ENCODE data around the gene ABLIM1.

The ABLIM1 gene

GRCh38 chr10:114613237-114613979, 44.7 kb downstream of the ABLIM1 start:
- no peak overlapping the region for H3K4me3 ChIP-seq (ENCODE audit: insufficient read depth, low read depth, low read length, poor library complexity, severe bottlenecking)
- H3K27me3 ChIP-seq (replicated peaks; ENCODE audit: control insufficient read depth, insufficient read depth, low read length, poor library complexity, severe bottlenecking) = no peaks in the 10 kb centered on the region
- H3K9me3 ChIP-seq (ENCODE audit: control insufficient read depth, low read length) = no peaks in the 10 kb centered on the region
- DNase-seq = no peak
- H3K36me3 ChIP-seq (ENCODE audit: control insufficient read depth, insufficient read depth, low read length) = no peaks in the 10 kb centered on the region
- no peak overlapping the region for H3K27ac ChIP-seq (ENCODE audit: insufficient read depth, low read length, poor library complexity, severe bottlenecking)
- no peaks in the 10 kb centered on the region for H3K4me1 ChIP-seq (ENCODE audit: control insufficient read depth, insufficient read depth, low read length, poor library complexity, severe bottlenecking)

- H3K27ac ChIP-seq (ENCODE audit: insufficient read depth, low read length, poor library complexity, severe bottlenecking) = no peak overlapping the region
- H3K4me3 ChIP-seq (ENCODE audit: insufficient read depth, low read depth, low read length, poor library complexity, severe bottlenecking) = no peak overlapping the region
- DNase-seq = no peak
- no peaks in the 10 kb centered on the region for H3K27me3 ChIP-seq (replicated peaks; ENCODE audit: control insufficient read depth, insufficient read depth, low read length, poor library complexity, severe bottlenecking)
- no peaks in the 10 kb centered on the region for H3K36me3 ChIP-seq (ENCODE audit: control insufficient read depth, insufficient read depth, low read length)
- no peaks in the 10 kb centered on the region for H3K4me1 ChIP-seq (ENCODE audit: control insufficient read depth, insufficient read depth, low read length, poor library complexity, severe bottlenecking)
- no peaks in the 10 kb centered on the region for H3K9me3 ChIP-seq (ENCODE audit: control insufficient read depth, low read length)
These were observed 46.5 kb downstream of the ABLIM1 start for GRCh38 chr10:114611617-114612016.

GRCh38 chr10:114609518-114610426, 48.3 kb downstream of the ABLIM1 start:
- Histone ChIP-seq H3K4me3 (ENCODE audit: insufficient read depth, low read depth, low read length, poor library complexity, severe bottlenecking) (no peak overlapping the region), H3K36me3 (ENCODE audit: control insufficient read depth, insufficient read depth, low read length) (no peaks in the 10 kb centered on the region), H3K9me3 (ENCODE audit: control insufficient read depth, low read length) (no peaks in the 10 kb centered on the region), H3K4me1 (ENCODE audit: control insufficient read depth, insufficient read depth, low read length, poor library complexity, severe bottlenecking) (no peaks in the 10 kb centered on the region), H3K27me3 (replicated peaks; ENCODE audit: control insufficient read depth, insufficient read depth, low read length, poor library complexity, severe bottlenecking) (no peaks in the 10 kb centered on the region), H3K27ac (ENCODE audit: insufficient read depth, low read length, poor library complexity, severe bottlenecking) (no peak overlapping the region)
- DNase-seq = no peak

GRCh38 chr10:114607358-114607998, 50.6 kb downstream of the ABLIM1 start:
- no peak for DNase-seq
- no peaks in the 10 kb centered on the region for H3K4me1 ChIP-seq (ENCODE audit: control insufficient read depth, insufficient read depth, low read length, poor library complexity, severe bottlenecking)
- H3K27ac ChIP-seq (ENCODE audit: insufficient read depth, low read length, poor library complexity, severe bottlenecking) = no peak overlapping the region
- no peaks in the 10 kb centered on the region for H3K9me3 ChIP-seq (ENCODE audit: control insufficient read depth, low read length)
- H3K27me3 ChIP-seq (replicated peaks; ENCODE audit: control insufficient read depth, insufficient read depth, low read length, poor library complexity, severe bottlenecking) = no peaks in the 10 kb centered on the region
- no peaks in the 10 kb centered on the region for H3K36me3 ChIP-seq (ENCODE audit: control insufficient read depth, insufficient read depth, low read length)
- H3K4me3 ChIP-seq (ENCODE audit: insufficient read depth, low read depth, low read length, poor library complexity, severe bottlenecking) = no peak overlapping the region

GRCh38 chr10:114605155-114605797, 52.8 kb downstream of the ABLIM1 start:
- H3K36me3 ChIP-seq (ENCODE audit: control insufficient read depth, insufficient read depth, low read length) = no peaks in the 10 kb centered on the region
- no peaks in the 10 kb centered on the region for H3K27me3 ChIP-seq (replicated peaks; ENCODE audit: control insufficient read depth, insufficient read depth, low read length, poor library complexity, severe bottlenecking)
- no peaks in the 10 kb centered on the region for H3K4me1 ChIP-seq (ENCODE audit: control insufficient read depth, insufficient read depth, low read length, poor library complexity, severe bottlenecking)
- H3K9me3 ChIP-seq (ENCODE audit: control insufficient read depth, low read length) = no peaks in the 10 kb centered on the region
- no peak overlapping the region for H3K27ac ChIP-seq (ENCODE audit: insufficient read depth, low read length, poor library complexity, severe bottlenecking)
- no peak for DNase-seq
- no peak overlapping the region for H3K4me3 ChIP-seq (ENCODE audit: insufficient read depth, low read depth, low read length, poor library complexity, severe bottlenecking)

- H3K4me3 ChIP-seq (ENCODE audit: insufficient read depth, low read depth, low read length, poor library complexity, severe bottlenecking) = no peak overlapping the region
- H3K36me3 ChIP-seq (ENCODE audit: control insufficient read depth, insufficient read depth, low read length) = no peaks in the 10 kb centered on the region
- no peak for DNase-seq
- no peaks in the 10 kb centered on the region for H3K27me3 ChIP-seq (replicated peaks; ENCODE audit: control insufficient read depth, insufficient read depth, low read length, poor library complexity, severe bottlenecking)
- no peak overlapping the region for H3K27ac ChIP-seq (ENCODE audit: insufficient read depth, low read length, poor library complexity, severe bottlenecking)
- no peaks in the 10 kb centered on the region for H3K4me1 ChIP-seq (ENCODE audit: control insufficient read depth, insufficient read depth, low read length, poor library complexity, severe bottlenecking)
- no peaks in the 10 kb centered on the region for H3K9me3 ChIP-seq (ENCODE audit: control insufficient read depth, low read length)
These were observed 53.5 kb downstream of the ABLIM1 start for GRCh38 chr10:114604357-114605130.

- Histone ChIP-seq H3K9me3 (ENCODE audit: control insufficient read depth, low read length) (no peaks in the 10 kb centered on the region), H3K36me3 (ENCODE audit: control insufficient read depth, insufficient read depth, low read length) (no peaks in the 10 kb centered on the region), H3K27me3 (replicated peaks; ENCODE audit: control insufficient read depth, insufficient read depth, low read length, poor library complexity, severe bottlenecking) (no peaks in the 10 kb centered on the region), H3K4me1 (ENCODE audit: control insufficient read depth, insufficient read depth, low read length, poor library complexity, severe bottlenecking) (no peaks in the 10 kb centered on the region), H3K27ac (ENCODE audit: insufficient read depth, low read length, poor library complexity, severe bottlenecking) (no peak overlapping the region), H3K4me3 (ENCODE audit: insufficient read depth, low read depth, low read length, poor library complexity, severe bottlenecking) (no peak overlapping the region)
- DNase-seq = no peak
These were observed 54.1 kb downstream of the ABLIM1 start for GRCh38 chr10:114603948-114604347.

- Histone ChIP-seq H3K4me3 (ENCODE audit: insufficient read depth, low read depth, low read length, poor library complexity, severe bottlenecking) (no peak overlapping the region), H3K36me3 (ENCODE audit: control insufficient read depth, insufficient read depth, low read length) (no peaks in the 10 kb centered on the region), H3K9me3 (ENCODE audit: control insufficient read depth, low read length) (no peaks in the 10 kb centered on the region)
These were observed 54.8 kb downstream of the ABLIM1 start for GRCh38 chr10:114603303-114603702.

GRCh38 chr10:114600057-114600456, 58.0 kb downstream of the ABLIM1 start:
- Histone ChIP-seq H3K36me3 (ENCODE audit: control insufficient read depth, insufficient read depth, low read length) (no peaks in the 10 kb centered on the region), H3K4me1 (ENCODE audit: control insufficient read depth, insufficient read depth, low read length, poor library complexity, severe bottlenecking) (no peaks in the 10 kb centered on the region), H3K27me3 (replicated peaks; ENCODE audit: control insufficient read depth, insufficient read depth, low read length, poor library complexity, severe bottlenecking) (no peaks in the 10 kb centered on the region), H3K27ac (ENCODE audit: insufficient read depth, low read length, poor library complexity, severe bottlenecking) (no peak overlapping the region), H3K9me3 (ENCODE audit: control insufficient read depth, low read length) (no peaks in the 10 kb centered on the region), H3K4me3 (ENCODE audit: insufficient read depth, low read depth, low read length, poor library complexity, severe bottlenecking) (no peak overlapping the region)
- DNase-seq = no peak

More at GRCh38 chr10:114603303-114603702, 54.8 kb downstream of the ABLIM1 start:
- DNase-seq = no peak
- Histone ChIP-seq H3K27ac (ENCODE audit: insufficient read depth, low read length, poor library complexity, severe bottlenecking) (no peak overlapping the region), H3K27me3 (replicated peaks; ENCODE audit: control insufficient read depth, insufficient read depth, low read length, poor library complexity, severe bottlenecking) (no peaks in the 10 kb centered on the region), H3K4me1 (ENCODE audit: control insufficient read depth, insufficient read depth, low read length, poor library complexity, severe bottlenecking) (no peaks in the 10 kb centered on the region)

Measured in effector memory CD4-positive, alpha-beta T cell (primary cell).